DOHH2 (cell line): ENCODE results near the gene DHX30.

ENCODE experiments used
- H3F3A ChIP-seq: fragments of 200-600 bp; sonication (generic), shearing (Covaris generic); 2 replicates; pipeline ENCODE4 v1.6.0; 2016; ENCODE audit warnings: antibody characterized with exemption, mild to moderate bottlenecking; ENCODE audit not compliant: control insufficient read depth, insufficient read depth
- H3K27ac ChIP-seq: fragments of 200-600 bp; sonication (generic); 2 replicates; pipeline ENCODE4 v1.5.1; 2014; ENCODE audit warnings: low read depth, mild to moderate bottlenecking, low read length, moderate library complexity
- H3K27me3 ChIP-seq: fragments of 200-600 bp; sonication (generic); 2 replicates; pipeline ENCODE4 v1.6.1; 2014; ENCODE audit warnings: mild to moderate bottlenecking, low read length, mixed read lengths; ENCODE audit not compliant: control insufficient read depth
- H3K36me3 ChIP-seq: fragments of 200-600 bp; sonication (generic); 2 replicates; pipeline ENCODE4 v1.6.1; 2014; ENCODE audit warnings: mild to moderate bottlenecking, low read length, moderate library complexity, mixed read lengths; ENCODE audit not compliant: control insufficient read depth
- H3K4me1 ChIP-seq: fragments of 200-600 bp; sonication (generic); 2 replicates; pipeline ENCODE4 v1.6.1; 2014; ENCODE audit warnings: mild to moderate bottlenecking, low read length, mixed read lengths; ENCODE audit not compliant: control insufficient read depth
- H3K4me2 ChIP-seq: fragments of 200-600 bp; sonication (generic); 2 replicates; pipeline ENCODE4 v1.6.0; 2014; ENCODE audit warnings: mild to moderate bottlenecking, low read length, moderate library complexity
- H3K4me3 ChIP-seq: fragments of 200-600 bp; sonication (generic); 2 replicates; pipeline ENCODE4 v1.5.1; 2014; ENCODE audit warnings: mild to moderate bottlenecking, low read length, mixed read lengths
- H3K79me2 ChIP-seq: fragments of 200-600 bp; sonication (generic); 2 replicates; pipeline ENCODE4 v1.6.1; 2014; ENCODE audit warnings: mild to moderate bottlenecking, low read length, mixed read lengths; ENCODE audit not compliant: control insufficient read depth
- H3K9me2 ChIP-seq: fragments of 200-600 bp; sonication (generic); replicated peaks from 2 replicates; pipeline ENCODE4 v1.6.1; 2014; ENCODE audit warnings: mild to moderate bottlenecking, low read length, mixed read lengths; ENCODE audit not compliant: control insufficient read depth
- H3K9me3 ChIP-seq: fragments of 200-600 bp; sonication (generic); 2 replicates; pipeline ENCODE4 v1.6.1; 2014; ENCODE audit warnings: antibody characterized with exemption, low read length, mixed read lengths; ENCODE audit not compliant: control insufficient read depth, insufficient read depth
- H4K20me1 ChIP-seq: fragments of 200-600 bp; sonication (generic); 2 replicates; pipeline ENCODE4 v1.6.0; 2014; ENCODE audit warnings: low read depth, mild to moderate bottlenecking, antibody characterized with exemption, low read length, moderate library complexity; ENCODE audit not compliant: control insufficient read depth, insufficient read depth
- EZH2phosphoT487 ChIP-seq: fragments of 200-600 bp; sonication (generic); IDR thresholded peaks from 2 replicates; pipeline ENCODE4 v1.6.1; 2017; ENCODE audit warnings: borderline replicate concordance, mild to moderate bottlenecking, antibody characterized with exemption, low read length, moderate library complexity, mixed read lengths
- TF ChIP-seq, protein P1 (sequence below): fragments of 200-600 bp; sonication (generic); IDR thresholded peaks from one replicate; pipeline ENCODE4 v1.5.1; 2014; ENCODE audit warnings: antibody characterized with exemption, mild to moderate bottlenecking, low read depth, low read length; ENCODE audit not compliant: poor library complexity, severe bottlenecking

Gene DHX30

DNA sequence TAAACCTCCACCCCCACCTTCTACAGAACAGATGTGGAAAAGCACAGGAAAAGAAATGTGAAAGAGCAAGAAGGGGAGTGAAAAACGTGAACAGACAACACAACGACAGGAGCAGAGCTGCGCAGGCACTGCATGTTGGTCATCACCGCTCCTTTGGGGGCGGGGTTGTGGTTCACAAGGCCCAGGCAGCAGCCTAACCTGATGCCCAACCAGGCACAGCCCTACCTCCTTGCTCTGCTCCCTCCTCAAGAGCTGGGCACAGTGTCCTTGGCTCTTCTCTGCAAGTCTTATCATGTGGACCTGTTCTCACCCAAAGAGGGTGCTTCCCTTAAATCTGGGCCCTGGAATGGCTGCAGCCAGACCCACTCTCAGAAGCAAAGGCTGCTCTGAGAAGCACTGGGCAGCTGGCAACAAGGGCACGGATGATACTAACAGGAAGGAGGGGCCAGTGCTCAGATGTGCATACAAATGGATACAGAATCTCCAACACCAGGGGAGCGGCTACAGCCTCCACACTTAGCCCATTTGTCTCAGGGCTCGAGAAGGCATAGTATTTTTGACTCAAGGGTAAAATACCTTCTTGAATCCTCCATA is 64.6 kb downstream of the DHX30 start:
- H3K36me3 ChIP-seq, result peaks cover 45% of the 10 kb centered on the region
- H3K9me3 ChIP-seq, result no peaks in the 10 kb centered on the region
- no peak overlapping the region for H3K4me3 ChIP-seq
- H3K4me2 ChIP-seq, result no peak overlapping the region
- H3K9me2 ChIP-seq, result no peaks in the 10 kb centered on the region
- no peak for TF ChIP-seq EZH2phosphoT487
- TF ChIP-seq, protein P1, sequence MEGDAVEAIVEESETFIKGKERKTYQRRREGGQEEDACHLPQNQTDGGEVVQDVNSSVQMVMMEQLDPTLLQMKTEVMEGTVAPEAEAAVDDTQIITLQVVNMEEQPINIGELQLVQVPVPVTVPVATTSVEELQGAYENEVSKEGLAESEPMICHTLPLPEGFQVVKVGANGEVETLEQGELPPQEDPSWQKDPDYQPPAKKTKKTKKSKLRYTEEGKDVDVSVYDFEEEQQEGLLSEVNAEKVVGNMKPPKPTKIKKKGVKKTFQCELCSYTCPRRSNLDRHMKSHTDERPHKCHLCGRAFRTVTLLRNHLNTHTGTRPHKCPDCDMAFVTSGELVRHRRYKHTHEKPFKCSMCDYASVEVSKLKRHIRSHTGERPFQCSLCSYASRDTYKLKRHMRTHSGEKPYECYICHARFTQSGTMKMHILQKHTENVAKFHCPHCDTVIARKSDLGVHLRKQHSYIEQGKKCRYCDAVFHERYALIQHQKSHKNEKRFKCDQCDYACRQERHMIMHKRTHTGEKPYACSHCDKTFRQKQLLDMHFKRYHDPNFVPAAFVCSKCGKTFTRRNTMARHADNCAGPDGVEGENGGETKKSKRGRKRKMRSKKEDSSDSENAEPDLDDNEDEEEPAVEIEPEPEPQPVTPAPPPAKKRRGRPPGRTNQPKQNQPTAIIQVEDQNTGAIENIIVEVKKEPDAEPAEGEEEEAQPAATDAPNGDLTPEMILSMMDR, result no peak
- no peaks in the 10 kb centered on the region for H4K20me1 ChIP-seq
- H3K79me2 ChIP-seq, result no peaks in the 10 kb centered on the region
- H3K27ac ChIP-seq, result no peak overlapping the region
- H3F3A ChIP-seq, result no peaks in the 10 kb centered on the region
- no peaks in the 10 kb centered on the region for H3K4me1 ChIP-seq
- no peaks in the 10 kb centered on the region for H3K27me3 ChIP-seq

DNA sequence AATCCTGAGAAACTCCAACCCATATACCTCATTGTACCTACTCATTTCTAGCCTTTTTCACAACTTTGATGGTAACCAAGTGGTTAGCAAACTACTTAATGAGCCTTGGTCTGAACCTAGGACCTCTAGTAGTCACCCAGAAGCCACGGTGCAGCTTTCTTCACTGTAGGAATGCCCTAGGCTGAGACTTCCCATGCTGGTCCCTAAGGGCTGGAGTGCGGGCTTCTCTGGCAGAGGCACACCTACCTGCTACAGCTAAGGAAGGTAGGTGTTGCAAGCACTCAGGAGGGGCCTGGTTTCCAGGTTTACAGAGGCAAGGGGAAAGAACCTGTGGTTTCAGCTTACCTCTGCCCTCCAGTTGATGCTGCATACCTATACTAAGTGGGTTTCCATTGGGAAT is 65.4 kb downstream of the DHX30 start:
- Histone ChIP-seq H3K36me3 (peaks cover 45% of the 10 kb centered on the region), H3K9me3 (no peaks in the 10 kb centered on the region)
- TF ChIP-seq, protein P1, result no peak
- no peak for TF ChIP-seq EZH2phosphoT487

DNA sequence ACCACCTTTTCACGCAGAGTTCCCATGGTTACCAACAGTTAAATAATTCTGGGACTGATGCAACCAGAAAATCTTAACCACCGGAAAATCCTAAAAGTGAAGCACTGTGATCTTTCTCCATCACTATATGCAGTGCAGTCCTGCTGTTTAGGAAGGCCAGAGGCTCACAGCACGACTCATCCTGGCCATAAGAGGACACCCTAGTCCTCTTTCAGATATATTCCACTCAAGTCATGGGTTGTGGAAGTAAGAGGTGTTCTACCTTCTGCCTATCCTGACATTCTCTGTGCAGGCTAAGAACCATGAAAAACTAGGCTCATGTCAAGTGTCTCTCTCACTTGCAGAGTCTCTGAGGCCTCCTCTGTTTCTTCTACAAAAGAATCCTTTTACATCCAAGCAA is 67.2 kb downstream of the DHX30 start:
- Histone ChIP-seq H3K4me1 (no peaks in the 10 kb centered on the region), H3K4me3 (no peak overlapping the region), H3K27me3 (no peaks in the 10 kb centered on the region), H3K4me2 (no peak overlapping the region), H3K36me3 (peaks cover 47% of the 10 kb centered on the region), H4K20me1 (no peaks in the 10 kb centered on the region), H3K27ac (no peak overlapping the region), H3K9me3 (no peaks in the 10 kb centered on the region), H3K79me2 (no peaks in the 10 kb centered on the region), H3F3A (no peaks in the 10 kb centered on the region), H3K9me2 (no peaks in the 10 kb centered on the region)
- TF ChIP-seq, protein P1, result no peak
- TF ChIP-seq EZH2phosphoT487, result no peak

More for the DNA sequence above, 65.4 kb downstream of the DHX30 start:
- no peak overlapping the region for H3K4me3 ChIP-seq
- H3K27me3 ChIP-seq, result no peaks in the 10 kb centered on the region
- H3F3A ChIP-seq, result no peaks in the 10 kb centered on the region
- H3K79me2 ChIP-seq, result no peaks in the 10 kb centered on the region
- H4K20me1 ChIP-seq, result no peaks in the 10 kb centered on the region
- no peak overlapping the region for H3K27ac ChIP-seq
- no peaks in the 10 kb centered on the region for H3K9me2 ChIP-seq
- H3K4me2 ChIP-seq, result no peak overlapping the region
- no peaks in the 10 kb centered on the region for H3K4me1 ChIP-seq
